C4-2B (cell line): ENCODE measurements around the gene TSPAN2.

ENCODE experiments used
- ZFX ChIP-seq: fragments of 450-650 bp; IDR thresholded peaks from 2 replicates; pipeline ENCODE4 v1.6.1; 2017
- TF ChIP-seq, protein P1 (sequence below): fragments of 450-650 bp; conservative IDR thresholded peaks from 2 replicates; pipeline ENCODE4 v1.5.1; 2017; ENCODE audit warnings: mild to moderate bottlenecking

DNA sequence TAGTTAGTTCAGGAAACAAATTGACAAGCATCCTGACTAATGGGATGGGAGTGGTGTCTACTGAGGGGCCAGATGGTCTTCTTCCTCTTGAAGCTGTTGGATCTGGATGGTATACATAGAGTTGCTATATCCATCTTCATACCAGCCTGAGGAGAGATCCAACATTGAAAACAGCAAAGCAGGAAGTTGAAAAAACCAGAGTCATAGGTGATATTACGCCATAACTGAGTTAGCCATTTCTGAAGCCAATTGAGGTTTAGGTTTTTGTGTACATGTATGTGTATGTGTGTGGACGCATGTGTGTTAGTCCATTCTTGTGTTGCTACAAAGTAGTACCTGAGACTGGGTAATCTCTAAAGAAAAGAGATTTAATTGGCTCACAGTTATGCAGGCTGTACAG, 2.3 kb upstream of the TSPAN2 start:
- TF ChIP-seq, protein P1, sequence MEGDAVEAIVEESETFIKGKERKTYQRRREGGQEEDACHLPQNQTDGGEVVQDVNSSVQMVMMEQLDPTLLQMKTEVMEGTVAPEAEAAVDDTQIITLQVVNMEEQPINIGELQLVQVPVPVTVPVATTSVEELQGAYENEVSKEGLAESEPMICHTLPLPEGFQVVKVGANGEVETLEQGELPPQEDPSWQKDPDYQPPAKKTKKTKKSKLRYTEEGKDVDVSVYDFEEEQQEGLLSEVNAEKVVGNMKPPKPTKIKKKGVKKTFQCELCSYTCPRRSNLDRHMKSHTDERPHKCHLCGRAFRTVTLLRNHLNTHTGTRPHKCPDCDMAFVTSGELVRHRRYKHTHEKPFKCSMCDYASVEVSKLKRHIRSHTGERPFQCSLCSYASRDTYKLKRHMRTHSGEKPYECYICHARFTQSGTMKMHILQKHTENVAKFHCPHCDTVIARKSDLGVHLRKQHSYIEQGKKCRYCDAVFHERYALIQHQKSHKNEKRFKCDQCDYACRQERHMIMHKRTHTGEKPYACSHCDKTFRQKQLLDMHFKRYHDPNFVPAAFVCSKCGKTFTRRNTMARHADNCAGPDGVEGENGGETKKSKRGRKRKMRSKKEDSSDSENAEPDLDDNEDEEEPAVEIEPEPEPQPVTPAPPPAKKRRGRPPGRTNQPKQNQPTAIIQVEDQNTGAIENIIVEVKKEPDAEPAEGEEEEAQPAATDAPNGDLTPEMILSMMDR, result no peak
- TF ChIP-seq ZFX, result no peak
